NCI-H460 (cell line): ENCODE data around the gene LAP3. TPM values are rescaled to one million over a fixed set of nuclear protein-coding genes. Genes with fewer than 3 reads are reported as not detected.

Source experiments
- DNase-seq: peaks from one replicate; pipeline ENCODE4 v3.0.0-alpha.2; 2016; ENCODE audit warnings: low read depth; ENCODE audit errors: extremely low read depth
- total RNA-seq: library from RNA; depleted of rRNA; stranded (reverse); fragments of >200 nt; shearing (Covaris generic); gene quantifications from 2 replicates; pipeline ENCODE4 v1.2.3, GENCODE V29; 2014

The LAP3 gene
- total RNA-seq, 1 experiment from 2014 or later: 63.8 TPM

DNA sequence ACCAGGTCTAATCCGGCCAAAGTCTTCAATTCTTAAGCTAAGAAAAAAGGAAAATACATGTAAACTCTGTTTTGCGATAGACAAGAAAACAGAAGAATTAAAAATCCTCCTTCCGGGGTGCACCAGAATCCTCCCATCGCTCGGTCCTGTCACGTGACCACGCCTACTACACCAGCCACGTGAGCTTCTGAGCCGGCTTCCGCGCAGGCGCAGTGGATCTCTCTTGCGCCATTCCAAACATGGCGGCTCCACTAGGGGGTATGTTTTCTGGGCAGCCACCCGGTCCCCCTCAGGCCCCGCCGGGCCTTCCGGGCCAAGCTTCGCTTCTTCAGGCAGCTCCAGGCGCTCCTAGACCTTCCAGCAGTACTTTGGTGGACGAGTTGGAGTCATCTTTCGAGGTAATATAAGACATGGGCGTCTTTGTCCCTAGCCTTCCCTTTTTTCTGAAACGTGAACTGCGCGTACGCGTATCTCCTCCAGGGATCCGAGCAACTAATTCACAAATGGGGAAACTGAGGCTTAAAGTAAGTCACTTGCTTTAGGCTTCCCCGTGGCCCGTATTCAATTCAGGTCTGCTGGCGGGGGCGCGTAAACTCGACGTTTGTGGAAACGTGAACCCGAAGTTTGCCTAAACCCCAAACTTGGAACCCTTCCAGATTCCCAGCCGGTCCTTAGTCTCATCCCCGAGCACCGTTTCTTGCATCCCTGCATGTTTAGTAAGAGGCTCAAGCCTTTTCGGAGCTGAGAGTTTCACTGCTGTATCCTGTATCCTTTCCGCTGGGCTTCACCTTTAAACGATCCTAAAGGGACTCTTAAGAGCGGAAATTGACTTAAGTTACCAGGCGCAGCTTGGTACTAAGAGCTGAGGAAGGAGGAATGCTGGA is 37.7 kb downstream of the LAP3 start, which contains the start of gene MED28:
Gene MED28 (plus strand): TSS at position 226 of the 884 bp plus-strand sequence. CDS start 14 bp downstream, at position 240.
- DNase-seq: peak; percentile 93

DNA sequence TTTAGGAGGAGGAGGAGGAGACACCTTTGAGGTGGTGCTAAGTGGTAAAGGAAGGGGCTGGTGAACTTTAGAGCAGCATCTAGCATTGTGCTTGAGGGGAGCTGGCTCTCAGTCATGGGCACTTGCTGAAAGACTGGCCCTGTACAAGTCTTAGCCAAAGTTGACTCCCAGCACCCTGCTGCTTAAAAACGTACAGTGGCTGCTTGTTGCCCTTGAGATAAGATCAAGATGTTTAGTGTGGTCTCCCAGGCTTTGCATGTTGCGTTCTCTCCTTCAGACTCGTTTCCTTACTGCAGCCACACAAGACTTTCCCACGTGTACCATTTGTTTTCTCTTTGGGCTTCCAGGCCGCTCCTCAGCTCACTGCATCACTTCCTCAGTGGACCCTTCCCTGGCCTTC is 39.3 kb downstream of the LAP3 start:
- no peak for DNase-seq

DNA sequence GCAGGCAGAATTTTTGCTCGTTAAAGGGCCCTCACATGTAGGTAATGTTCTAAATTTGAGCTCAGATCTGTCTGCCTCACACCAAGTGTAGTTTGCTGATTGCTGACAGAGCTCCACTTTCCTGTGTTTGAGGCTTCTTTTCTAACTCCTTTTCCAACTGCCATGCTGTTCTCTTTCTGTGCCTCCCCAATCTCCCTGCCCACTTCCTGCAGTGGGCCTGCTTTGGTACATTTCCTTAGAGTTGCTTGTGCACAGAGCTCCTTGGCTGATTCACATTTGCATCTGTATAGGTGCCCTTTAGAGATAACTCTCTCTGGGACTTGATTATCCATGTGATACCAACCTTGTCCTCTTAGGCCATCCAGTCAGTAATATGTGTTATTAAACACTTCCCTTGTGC is 41.9 kb downstream of the LAP3 start:
- DNase-seq: no peak

DNA sequence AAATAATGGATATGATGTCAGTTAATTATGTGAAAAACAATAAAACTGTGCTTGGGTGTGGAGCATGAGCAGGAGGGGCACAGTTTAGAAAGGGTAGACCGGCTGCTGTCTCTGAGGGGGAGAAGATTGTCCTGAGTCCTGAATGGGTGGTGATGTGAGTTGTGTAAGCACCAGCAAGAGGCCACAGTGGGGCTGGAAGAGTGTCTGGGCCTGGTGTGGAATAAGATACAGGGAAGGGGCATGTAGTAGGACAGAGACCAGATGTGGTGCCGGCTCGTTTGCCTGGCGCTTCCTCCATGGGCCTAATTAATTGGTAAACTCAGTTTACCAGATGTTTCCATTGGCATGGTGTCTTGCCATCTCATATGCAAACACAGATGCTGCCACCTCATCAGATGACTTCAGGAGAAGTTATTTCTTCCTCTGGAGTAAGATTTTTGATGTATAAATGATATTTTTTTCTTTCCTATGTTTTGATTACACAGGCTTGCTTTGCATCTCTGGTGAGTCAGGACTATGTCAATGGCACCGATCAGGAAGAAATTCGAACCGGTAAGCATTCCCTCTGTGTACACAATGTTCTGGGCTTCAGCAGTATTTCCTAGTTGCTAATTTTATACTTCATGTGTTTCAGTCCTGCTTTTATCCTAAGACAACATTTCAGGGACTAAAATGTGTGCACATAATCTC is 42.6 kb downstream of the LAP3 start:
- DNase-seq: no peak

DNA sequence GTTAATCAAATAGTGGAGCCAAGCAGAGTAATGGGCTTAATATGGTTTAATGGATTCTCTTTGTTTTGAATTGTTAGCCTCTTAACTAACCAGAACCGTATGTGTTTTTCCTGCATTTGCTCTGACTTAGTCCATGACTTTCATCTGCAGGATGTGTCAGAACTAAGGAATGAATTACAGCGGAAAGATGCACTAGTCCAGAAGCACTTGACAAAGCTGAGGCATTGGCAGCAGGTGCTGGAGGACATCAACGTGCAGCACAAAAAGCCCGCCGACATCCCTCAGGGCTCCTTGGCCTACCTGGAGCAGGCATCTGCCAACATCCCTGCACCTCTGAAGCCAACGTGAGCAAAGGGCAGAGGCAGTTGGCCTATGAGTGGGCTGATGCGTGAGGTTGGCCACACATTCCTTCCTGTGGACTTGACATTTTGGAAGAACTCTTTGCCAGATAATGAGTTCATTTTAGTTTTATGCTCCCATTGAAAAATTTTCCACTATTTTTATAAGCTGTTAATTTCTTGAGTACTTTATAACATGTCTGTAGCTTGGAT is 46.5 kb downstream of the LAP3 start:
- DNase-seq: no peak

DNA sequence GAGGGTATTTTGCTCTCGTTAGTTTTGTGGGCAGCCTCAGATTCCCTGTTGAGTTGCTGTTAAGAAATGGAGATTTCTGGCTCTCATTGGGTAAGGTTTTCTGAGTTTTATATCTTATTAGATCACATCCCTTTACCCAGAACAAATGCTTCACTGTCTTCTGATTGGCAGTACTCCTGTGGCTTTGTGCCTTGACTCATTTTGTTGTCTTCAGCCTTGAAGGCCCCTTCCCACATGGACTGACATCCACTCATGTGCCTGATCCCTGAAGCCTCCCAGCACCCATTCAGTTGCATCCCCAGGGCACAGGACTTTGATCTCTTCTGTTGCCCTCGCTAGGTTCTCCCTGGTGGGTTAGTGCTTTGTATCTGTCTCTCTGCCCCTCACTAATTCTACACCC is 47.8 kb downstream of the LAP3 start:
- DNase-seq: no peak

DNA sequence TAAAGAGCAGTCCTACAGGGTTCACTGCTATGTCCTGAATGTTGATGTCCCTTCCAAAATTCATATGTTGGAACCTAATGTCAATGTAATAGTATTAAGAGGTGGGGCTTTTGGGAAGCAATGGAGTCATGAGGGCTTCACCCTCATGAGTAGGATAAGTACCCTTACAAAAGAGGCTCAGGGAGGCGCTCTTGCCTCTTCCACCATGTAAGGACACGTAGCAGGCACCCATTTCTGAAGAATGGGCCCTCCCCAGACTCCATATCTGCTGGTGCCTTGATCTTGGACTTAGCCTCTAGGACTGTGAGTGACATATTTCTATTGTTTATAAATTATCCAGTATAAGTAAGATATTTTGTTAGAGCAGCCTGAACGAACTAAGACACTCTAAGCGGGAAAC is 53.2 kb downstream of the LAP3 start:
- DNase-seq: no peak

DNA sequence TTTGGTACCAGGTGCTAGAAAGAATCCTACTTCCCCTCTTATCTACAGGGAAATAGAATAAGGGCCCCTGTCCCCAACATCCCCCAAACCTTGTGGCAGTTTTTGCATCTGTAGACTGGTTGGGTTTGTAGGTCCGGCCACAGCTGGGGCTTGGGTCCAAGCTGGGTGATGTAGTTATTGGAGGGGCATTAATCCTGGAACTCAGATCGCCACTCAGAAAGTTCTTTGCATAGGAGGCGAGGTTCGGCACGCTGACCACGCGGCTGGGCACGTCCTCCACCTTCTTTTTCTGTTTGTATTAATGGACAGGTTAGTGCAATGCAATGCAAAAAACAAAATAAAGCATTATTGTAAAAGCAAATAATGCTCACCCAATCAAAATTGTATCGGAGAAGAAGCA is 56.6 kb downstream of the LAP3 start:
- DNase-seq: no peak

DNA sequence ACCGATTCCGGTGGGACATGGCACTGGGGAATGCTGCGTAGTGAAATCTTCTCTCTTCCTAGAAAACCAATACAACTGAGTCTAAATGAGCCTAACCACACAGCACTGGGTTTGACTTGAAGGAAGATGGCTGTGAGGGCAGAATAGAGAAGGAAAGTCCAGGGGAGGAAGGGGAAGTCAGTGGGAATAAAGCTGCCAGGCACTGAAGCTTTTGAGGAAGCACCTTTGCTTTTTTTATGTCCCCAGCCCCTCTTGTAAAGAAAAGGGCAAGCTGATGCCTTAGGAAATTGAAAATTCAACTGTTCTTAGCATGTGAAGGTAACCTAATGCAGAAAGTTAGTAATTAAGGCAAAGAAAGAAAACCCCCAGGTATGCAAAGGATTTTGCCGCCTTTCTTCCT is 58.1 kb downstream of the LAP3 start:
- no peak for DNase-seq

DNA sequence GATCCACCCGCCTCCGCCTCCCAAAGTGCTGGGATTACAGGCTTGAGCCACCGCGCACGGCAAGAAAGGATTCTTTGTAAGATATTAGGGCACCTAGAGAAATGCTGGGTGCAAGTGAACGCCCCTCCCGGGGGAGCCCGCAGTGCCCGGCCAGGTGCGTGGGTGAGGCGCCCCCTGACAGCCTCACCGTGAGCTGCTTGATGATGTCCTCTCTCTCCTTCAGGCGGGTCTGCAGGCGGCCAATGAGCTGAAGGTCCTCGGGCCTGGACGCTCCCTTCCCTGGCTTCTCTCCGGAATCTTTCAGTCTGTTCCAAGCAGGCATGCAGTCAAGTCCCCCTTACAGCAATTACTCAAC is 59.3 kb downstream of the LAP3 start:
- no peak for DNase-seq

DNA sequence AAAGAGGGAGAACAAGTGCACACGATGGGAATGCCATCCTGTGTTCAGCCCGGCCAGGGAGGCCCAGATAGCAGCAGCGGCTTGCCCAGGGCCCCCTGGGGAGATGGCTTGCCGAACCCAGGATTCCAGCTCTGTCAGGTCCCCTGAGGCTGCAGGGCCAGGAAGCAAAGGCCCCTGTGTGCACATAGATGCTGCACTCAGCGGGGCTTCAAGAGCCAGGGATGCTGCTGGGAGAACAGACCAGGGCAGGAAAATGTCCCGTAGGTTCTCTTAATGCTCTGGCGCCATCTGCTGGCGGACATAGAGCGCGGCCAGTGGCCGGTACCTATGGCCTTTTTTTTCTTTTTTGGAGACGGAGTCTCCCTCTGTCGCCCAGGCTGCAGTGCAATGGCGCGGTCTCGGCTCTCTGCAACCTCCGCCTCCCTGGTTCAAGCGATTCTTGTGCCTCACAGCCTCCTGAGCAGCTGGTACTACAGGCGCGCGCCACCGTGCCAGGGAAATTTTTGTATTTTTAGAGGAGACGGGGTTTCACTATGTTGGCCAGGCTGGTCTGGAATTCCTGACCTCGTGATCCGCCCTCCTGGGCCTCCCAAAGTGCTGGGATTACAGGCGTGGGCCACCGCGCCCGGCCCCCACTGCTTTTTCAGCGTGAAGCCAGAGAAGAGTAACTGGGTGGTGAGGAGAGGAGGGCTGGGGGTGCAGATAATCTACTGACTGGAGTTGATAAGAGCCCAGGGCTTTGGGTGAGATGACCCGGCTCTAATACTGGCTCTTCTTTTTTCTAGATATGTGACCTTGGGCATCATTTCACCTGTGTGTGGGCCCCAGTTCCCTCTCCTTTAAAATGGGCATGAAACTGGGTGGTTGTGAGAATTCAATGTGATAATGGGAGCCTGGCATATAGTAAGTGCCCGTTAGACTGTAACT is 60.0 kb downstream of the LAP3 start:
- DNase-seq: peak; percentile 69

DNA sequence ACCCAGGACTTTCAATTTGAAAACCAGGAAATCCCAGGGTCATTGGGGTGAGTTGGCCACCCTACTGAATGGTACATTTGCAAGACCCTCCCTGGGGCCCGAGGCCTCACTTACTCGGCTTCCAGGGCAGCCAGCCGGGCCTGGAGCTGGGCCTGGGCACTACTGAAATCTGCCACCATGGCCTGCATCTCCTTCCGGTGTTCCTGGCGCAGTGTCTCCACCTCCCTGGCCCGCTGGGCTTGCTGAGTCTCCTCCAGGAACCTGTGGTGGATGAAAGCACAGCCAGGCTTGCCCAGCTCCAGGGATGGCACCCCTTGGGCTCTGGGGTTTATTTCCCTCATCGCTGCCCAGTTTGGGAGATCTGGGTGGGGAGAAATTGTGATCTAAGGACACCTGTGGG is 62.1 kb downstream of the LAP3 start:
- no peak for DNase-seq

DNA sequence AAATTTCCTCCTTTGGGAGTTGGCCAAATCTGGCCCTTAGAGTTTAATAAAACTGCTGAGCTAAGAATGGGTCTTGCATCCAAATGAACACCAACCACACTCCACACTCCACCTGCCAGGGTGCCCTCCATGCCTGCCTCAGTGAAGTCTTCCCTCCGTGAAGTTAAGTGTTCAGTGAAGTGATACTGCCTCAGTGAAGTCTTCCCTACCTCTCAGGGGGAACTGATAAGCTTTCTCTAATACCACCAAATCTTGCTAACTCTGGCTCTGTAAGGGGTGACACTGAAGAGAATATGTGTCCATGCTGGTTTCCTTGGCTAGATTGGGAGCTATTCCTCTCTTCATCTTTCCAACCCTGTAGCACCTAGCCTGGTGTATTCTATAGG is 65.4 kb downstream of the LAP3 start:
- DNase-seq: no peak

DNA sequence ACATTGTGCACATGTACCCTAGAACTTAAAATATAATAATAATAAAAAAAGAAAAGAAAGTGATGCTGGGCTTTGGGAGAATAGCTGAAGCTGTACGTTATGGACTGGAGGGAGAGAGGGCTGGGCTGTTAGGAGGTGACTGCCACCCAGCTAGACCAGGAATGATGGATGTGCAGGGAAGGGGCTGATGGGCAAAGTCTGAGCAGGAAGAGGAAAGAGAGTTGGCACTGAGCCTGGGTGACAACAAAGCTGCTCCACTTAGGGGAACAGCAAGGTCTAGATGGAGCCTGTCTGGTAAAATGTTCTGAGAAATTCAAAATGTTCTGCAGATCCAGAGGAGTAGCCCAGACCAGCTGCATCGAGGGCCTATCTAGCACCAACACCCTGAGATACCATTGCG is 69.7 kb downstream of the LAP3 start:
- no peak for DNase-seq

DNA sequence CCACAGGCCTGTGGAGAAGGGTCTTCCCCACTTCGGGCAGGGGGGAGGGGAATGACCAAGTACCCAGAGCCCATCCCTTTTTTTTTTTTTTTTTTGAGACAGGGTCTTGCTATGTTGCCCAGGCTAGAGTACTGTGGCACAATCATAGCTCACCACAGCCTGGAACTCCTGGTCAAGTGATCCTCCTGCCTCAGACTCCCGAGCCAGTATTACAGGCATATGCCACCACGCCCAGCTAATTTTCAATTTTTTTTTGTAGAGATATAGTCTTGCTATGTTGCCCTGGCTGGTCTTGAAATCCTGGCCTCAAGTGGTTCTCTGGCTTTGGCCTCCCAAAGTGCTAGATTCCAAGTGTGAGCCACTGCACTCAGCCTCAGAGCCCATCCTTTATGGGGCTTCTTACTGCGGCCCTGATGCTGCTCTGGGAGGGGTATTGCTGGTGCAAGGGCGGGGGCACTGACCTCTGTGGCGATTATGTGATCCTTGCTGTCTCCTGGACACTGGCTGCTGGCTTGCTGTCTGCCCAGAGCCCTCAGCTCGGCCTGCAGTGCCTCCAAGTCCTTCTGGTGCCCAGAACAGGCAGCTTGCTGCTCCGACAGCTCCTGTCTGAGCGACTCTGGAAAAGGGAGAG is 70.3 kb downstream of the LAP3 start:
- DNase-seq: no peak

DNA sequence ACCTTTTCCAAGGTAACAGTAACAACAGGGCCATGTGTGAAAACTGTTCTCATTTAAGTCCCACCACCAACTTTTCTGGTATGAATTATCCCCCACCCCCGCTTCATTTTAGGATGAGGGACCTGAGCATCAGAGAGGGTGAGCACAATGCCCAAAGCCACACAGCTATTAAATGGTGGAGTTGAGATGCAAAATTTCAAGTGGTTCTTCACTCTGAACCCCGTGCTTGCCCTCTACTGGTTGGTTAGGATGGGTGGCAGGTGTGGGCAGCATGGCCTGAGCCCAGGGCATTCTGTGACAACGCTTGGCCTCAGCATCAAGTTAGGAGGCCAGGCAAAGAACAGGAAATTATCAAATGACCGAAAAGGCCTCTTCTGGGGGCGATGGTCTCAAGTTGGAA is 70.9 kb downstream of the LAP3 start:
- DNase-seq: no peak

DNA sequence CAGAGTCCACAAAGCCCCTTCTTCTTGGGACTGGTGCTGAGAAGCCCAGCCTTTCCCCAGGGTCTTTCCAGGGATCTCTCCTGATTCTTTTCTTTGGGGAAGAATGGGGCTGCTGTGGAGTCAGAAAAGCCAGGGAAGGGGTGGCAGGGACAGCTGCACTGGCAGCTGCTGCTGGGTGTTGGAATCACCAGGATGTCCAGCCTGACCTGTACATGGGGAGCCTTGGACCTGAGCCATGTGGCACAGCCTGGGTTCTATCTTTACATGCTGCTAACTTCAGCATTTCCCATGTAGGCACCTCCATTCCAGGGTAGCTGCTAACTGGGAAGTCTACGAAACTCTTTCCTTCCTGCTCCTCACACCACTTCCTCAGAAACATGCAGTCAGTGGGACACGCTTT is 73.4 kb downstream of the LAP3 start:
- DNase-seq: no peak

DNA sequence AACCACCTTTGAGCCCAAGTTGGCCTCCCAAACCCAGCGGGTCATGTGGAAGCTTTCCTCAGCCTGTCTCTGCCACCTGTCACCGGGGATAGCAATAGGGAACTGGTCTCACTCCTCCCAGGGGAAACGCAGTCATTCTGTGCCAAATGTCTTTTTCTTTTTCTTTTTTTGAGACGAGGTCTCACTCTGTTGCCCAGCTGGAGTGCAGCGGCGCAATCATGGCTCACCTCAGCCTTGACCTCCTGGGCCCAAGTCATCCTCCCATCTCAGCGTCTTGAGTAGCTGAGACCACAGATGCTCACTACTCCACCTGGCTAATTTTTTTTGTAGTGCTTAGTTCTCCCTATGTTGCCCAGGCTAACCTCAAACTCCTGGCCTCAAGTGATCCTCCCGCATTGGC is 77.7 kb downstream of the LAP3 start:
- no peak for DNase-seq

DNA sequence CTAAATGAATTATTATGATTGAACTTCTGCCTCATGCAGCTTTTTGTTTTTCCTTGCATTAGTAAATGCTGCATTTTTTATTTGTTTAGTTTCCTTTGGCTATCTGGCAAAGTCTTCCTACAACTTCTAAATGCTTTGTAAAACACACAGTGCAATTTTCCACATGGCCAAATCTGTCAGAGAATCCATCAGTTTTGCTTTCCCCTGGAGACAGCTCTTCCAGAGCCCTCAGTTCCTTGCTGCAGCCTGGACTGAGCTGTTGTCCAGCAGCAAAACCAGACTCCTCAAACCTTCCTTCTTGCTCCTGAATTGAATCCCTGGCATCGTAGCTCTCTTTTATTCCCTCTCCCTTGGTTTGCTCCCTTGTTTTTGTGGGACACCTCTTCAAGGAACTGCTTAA is 80.1 kb downstream of the LAP3 start:
- DNase-seq: no peak
